Effector memory CD4-positive, alpha-beta T cell (primary cell): ENCODE measurements around the gene PCSK7.
"Not testable (repeated sequence)": the region's sequence is repeated elsewhere in the genome, so short reads cannot be mapped to it uniquely, and the experiment has no call there.

Experiments used
- DNase-seq, 3 donors: peaks; one replicate each; pipeline ENCODE4 v3.0.0-alpha.2; 2020
- H3K27ac ChIP-seq: 2 replicates; pipeline ENCODE4 v1.7.0; 2013; ENCODE audit warnings: mild to moderate bottlenecking, low read length, moderate library complexity; ENCODE audit not compliant: insufficient read depth, poor library complexity, severe bottlenecking
- H3K27me3 ChIP-seq: replicated peaks from 2 replicates; pipeline ENCODE4 v1.7.0; 2013; ENCODE audit warnings: mild to moderate bottlenecking, low read length; ENCODE audit not compliant: insufficient read depth, control insufficient read depth, poor library complexity, severe bottlenecking
- H3K36me3 ChIP-seq: 2 replicates; pipeline ENCODE4 v1.7.0; 2013; ENCODE audit warnings: mild to moderate bottlenecking, low read length, moderate library complexity; ENCODE audit not compliant: control insufficient read depth, insufficient read depth
- H3K4me1 ChIP-seq: 2 replicates; pipeline ENCODE4 v1.7.0; 2013; ENCODE audit warnings: low read length, mild to moderate bottlenecking; ENCODE audit not compliant: control insufficient read depth, insufficient read depth, poor library complexity, severe bottlenecking
- H3K4me3 ChIP-seq: 2 replicates; pipeline ENCODE4 v1.7.0; 2013; ENCODE audit warnings: low read length, low read depth, mild to moderate bottlenecking; ENCODE audit not compliant: insufficient read depth, poor library complexity, severe bottlenecking
- H3K9me3 ChIP-seq: 2 replicates; pipeline ENCODE4 v1.7.0; 2013; ENCODE audit warnings: mild to moderate bottlenecking, low read length, moderate library complexity; ENCODE audit not compliant: control insufficient read depth

PCSK7 gene

GRCh38 chr11:117218133-117218915, 13.5 kb downstream of the PCSK7 start:
- Histone ChIP-seq H3K36me3 (peaks cover 92% of the 10 kb centered on the region), H3K27ac (no peak overlapping the region), H3K27me3 (no peaks in the 10 kb centered on the region), H3K9me3 (no peaks in the 10 kb centered on the region), H3K4me3 (no peak overlapping the region), H3K4me1 (no peaks in the 10 kb centered on the region)
- DNase-seq: no peak

DNA sequence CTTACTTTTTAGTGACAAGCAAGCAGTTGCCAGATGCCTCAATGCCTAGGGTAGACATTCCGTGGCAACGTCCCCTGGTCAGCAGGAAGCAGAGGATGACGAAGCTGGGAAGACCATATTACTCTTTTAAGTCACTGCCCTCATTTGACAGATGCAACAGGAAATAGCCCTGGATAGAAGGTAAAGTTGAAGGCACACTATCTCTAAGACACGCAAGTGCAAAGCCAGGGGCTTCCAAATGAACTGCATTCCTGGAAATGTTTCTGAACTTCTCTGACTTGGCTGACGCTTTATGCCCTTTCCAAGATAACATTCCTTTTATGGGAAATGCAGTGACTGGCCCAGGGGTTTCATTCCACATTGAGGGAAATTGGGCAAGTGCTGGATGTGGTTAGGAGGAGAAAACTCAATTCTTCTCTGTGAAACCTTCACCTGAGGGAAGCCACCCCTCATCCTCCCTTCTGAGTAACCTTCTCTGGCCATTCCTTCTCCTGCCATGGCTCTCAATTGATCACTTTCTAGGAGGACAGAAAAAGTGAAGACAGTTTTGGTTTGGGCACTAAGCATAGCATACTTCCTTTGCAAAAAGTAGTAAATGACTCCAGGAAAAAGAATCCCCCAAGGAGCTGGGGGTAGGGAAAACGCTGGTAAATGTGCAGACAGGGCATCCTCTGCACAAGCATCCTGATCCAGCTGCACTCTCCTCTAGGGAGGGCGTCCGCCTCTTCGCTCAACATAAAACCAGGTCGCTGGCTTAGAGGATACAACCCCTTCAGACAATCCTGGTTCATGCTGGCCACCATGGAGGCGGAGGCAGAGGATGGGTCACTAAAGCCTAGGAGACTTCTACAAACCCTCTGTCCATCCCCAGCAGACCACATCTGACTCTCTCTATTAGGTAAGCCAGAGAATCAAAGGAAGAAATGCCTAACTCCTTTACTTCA, 14.5 kb downstream of the PCSK7 start:
- peaks cover 89% of the 10 kb centered on the region for H3K36me3 ChIP-seq
- H3K27ac ChIP-seq: no peak overlapping the region
- H3K4me1 ChIP-seq: no peaks in the 10 kb centered on the region
- H3K27me3 ChIP-seq: no peaks in the 10 kb centered on the region
- H3K4me3 ChIP-seq: no peak overlapping the region
- no peak for DNase-seq
- no peaks in the 10 kb centered on the region for H3K9me3 ChIP-seq

GRCh38 chr11:117214404-117215110, 17.3 kb downstream of the PCSK7 start:
- no peaks in the 10 kb centered on the region for H3K4me1 ChIP-seq
- H3K9me3 ChIP-seq: no peaks in the 10 kb centered on the region
- no peaks in the 10 kb centered on the region for H3K27me3 ChIP-seq
- no peak for DNase-seq
- peaks cover 61% of the 10 kb centered on the region for H3K36me3 ChIP-seq
- no peak overlapping the region for H3K4me3 ChIP-seq
- no peak overlapping the region for H3K27ac ChIP-seq

DNA sequence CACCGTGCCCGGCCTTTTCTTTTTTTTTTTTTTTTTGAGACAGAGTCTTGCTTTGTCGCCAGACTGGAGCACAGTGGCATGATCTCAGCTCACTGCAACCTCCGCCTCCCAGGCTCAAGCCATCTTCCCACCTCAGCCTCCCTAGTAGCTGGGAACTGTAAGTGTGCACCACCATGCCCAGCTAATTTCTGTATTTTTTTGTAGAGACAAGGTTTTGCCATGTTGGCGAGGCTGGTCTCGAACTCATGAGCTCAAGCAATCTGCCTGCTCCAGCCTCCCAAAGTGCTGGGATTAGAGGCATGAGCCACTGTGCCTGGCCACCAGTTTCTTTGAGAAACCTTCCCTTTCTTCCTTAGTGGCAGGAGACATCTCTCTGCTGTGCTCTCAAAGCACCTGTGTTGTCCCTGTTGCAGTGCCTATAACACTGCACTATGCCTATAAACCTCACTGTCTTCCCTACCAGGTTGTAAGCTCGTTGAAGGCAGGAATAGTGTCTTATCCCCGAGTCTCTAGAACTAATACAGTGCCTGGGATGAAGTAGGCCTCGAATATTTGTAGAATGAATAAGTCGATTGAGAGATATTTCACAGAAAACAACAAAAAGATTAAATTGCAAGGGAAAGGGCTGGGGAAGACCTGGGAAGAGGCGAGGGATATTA, 19.0 kb downstream of the PCSK7 start:
- Histone ChIP-seq H3K36me3 (peaks cover 43% of the 10 kb centered on the region), H3K4me1 (no peaks in the 10 kb centered on the region), H3K27ac (no peak overlapping the region), H3K4me3 (no peak overlapping the region), H3K9me3 (no peaks in the 10 kb centered on the region), H3K27me3 (no peaks in the 10 kb centered on the region)
- DNase-seq: no peak

- no peak for DNase-seq
- Histone ChIP-seq H3K27ac (no peak overlapping the region), H3K9me3 (no peaks in the 10 kb centered on the region), H3K4me1 (no peaks in the 10 kb centered on the region), H3K27me3 (no peaks in the 10 kb centered on the region), H3K4me3 (no peak overlapping the region), H3K36me3 (peaks cover 26% of the 10 kb centered on the region)
These were observed 21.3 kb downstream of the PCSK7 start for GRCh38 chr11:117210620-117211019.

DNA sequence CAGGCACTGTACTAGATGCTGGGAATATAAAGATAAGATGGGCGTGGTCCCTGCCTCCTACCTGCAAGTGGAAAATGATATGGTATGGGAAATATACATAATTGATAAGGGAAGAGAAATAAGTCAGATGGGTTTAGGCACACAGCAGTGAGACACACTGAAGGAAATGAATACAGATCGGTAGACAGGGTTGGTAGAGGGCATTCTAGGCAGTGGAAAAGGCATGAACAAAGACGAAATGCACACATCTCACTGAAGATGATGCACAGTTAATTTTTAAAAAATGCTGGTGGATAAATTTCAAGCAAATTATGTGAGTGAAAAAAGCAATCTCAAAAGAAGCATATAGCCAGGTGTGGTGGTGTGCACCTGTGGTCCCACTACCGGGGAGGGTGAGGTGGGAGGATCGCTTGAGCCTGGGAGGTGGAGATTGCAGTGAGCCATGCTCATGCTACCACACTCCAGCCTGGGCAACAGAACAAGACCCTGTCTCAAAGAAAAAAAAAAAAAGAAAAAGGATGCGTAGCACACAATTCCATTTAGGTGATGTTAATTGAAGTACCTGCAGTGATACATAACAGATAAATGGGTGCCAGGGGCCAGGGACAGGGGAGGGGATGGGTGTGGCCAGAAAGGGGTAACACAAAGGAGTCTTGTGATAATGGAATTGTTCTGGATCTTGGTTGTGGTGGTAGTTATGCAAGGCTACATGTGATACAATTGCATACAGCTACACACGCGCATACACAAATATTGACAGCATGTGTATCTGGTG, 22.3 kb downstream of the PCSK7 start:
- H3K27me3 ChIP-seq, H3K4me3 ChIP-seq: not testable (repeated sequence)
- peaks cover 30% of the 10 kb centered on the region for H3K36me3 ChIP-seq

DNA sequence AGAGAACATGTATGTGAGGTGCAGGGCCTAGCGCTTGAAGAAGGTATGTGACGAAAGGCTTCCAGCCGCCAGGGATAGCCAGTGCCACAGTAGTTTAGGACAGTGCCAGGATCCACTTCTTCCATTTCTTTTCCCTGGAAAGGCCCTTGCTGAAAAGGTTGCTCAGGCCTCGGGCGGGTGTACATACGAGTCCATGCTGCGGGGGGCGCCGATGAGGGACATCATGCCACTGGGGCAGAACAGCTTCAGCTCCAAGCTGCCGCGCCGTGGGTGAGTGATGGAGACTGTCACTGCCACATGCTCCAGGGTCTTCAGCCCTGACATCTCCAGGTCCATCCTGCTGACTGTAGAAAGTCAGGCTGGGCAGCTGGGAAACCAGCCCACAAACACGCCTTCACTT, 23.2 kb downstream of the PCSK7 start:
- H3K27ac ChIP-seq, H3K4me3 ChIP-seq, DNase-seq, H3K4me1 ChIP-seq, H3K9me3 ChIP-seq, H3K27me3 ChIP-seq: not testable (repeated sequence)
- peaks cover 32% of the 10 kb centered on the region for H3K36me3 ChIP-seq

More for the DNA sequence above, 22.3 kb downstream of the PCSK7 start:
- DNase-seq, H3K4me1 ChIP-seq, H3K9me3 ChIP-seq, H3K27ac ChIP-seq: not testable (repeated sequence)

GRCh38 chr11:117207481-117207880, 24.4 kb downstream of the PCSK7 start:
- DNase-seq, H3K27ac ChIP-seq, H3K4me1 ChIP-seq, H3K4me3 ChIP-seq, H3K9me3 ChIP-seq, H3K27me3 ChIP-seq: not testable (repeated sequence)
- H3K36me3 ChIP-seq: peaks cover 30% of the 10 kb centered on the region

DNA sequence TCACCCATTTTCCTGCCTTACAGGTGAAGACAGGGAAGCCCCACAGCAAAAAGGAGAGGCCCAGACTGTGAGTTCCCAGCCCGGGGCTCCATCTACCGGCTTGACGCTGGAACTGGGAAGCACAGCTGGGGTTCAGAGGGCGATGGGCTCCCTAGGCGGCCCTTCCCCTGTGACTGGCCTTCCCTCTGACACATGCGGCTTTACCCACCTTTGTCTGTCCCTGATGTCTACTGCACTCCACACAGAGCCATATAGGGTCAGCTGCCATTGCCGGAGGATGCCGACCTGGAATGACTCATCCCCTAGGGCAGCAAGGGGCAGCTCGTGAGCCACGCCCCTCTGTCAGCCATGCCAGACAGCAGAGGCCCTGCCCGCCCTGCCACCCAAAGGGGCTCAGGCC, 25.0 kb downstream of the PCSK7 start:
- not testable (repeated sequence) for H3K27me3 ChIP-seq, H3K9me3 ChIP-seq, H3K27ac ChIP-seq, H3K4me3 ChIP-seq, DNase-seq, H3K4me1 ChIP-seq
- peaks cover 30% of the 10 kb centered on the region for H3K36me3 ChIP-seq
